ENCODE data around the gene APELA.

- TF ChIP-seq PPARA (CRISPR knock-in tag; IDR thresholded peaks at IDR 0.05; ENCODE audit: borderline replicate concordance) (no peak), ZFP30 (CRISPR knock-in tag; IDR thresholded peaks at IDR 0.05) (no peak), OSR1 (CRISPR knock-in tag; IDR thresholded peaks at IDR 0.05) (no peak), ZNF565 (CRISPR knock-in tag; conservative IDR thresholded peaks at IDR 0.05; ENCODE audit: low read depth) (no peak), ZFP3 (CRISPR knock-in tag; IDR thresholded peaks at IDR 0.05) (no peak), PATZ1 (CRISPR knock-in tag; IDR thresholded peaks at IDR 0.05; ENCODE audit: borderline replicate concordance) (no peak), TSHZ2 (CRISPR knock-in tag; IDR thresholded peaks at IDR 0.05) (no peak), ZNF8 (CRISPR knock-in tag; IDR thresholded peaks at IDR 0.05) (no peak)
Measured at GRCh38 chr4:164888096-164888715, 11.2 kb downstream of the APELA start.

Measured in SK-N-SH treated with all-trans-retinoic acid at 6 μM for 48 hours (cell line).